Measurements from ENCODE around the gene METTL5.
"Not testable (repeated sequence)": the region's sequence is repeated elsewhere in the genome, so short reads cannot be mapped to it uniquely, and the experiment has no call there.

METTL5 gene

DNA sequence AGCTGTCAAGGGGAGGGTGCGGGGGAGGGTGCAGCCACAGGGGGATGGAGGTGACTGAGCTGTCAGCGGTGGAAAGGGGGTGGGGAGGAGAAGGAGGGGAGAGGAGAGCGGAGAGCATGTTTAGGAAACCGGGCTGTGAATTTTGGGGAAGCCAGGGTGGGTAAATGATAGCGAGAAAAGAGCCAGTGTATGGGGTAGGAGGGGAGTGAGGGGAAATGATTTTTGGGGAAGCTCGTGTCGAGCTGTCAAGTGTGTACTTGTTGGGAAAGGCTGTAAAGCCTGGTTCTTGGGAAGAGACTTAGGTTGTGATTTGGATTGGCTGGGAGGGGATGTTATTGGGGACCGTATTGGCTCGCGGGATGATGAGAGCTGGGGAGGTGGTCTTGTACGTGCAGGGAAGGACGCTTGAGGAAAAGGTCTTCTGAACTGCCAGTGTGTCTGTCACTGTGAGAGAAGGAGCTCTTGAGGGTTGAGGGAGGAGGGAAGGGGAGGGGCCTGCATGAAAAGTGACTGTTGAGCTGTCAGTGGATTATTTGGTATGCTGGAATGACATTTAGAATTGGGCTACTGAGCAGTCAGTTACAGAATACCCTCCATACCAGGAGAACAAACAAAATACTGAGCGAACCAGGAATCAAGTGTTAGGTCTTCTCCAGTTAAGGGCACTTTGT lies 3.6 kb upstream of the METTL5 start:
- DNase-seq (ENCODE audit: low spot score): no peak

DNA sequence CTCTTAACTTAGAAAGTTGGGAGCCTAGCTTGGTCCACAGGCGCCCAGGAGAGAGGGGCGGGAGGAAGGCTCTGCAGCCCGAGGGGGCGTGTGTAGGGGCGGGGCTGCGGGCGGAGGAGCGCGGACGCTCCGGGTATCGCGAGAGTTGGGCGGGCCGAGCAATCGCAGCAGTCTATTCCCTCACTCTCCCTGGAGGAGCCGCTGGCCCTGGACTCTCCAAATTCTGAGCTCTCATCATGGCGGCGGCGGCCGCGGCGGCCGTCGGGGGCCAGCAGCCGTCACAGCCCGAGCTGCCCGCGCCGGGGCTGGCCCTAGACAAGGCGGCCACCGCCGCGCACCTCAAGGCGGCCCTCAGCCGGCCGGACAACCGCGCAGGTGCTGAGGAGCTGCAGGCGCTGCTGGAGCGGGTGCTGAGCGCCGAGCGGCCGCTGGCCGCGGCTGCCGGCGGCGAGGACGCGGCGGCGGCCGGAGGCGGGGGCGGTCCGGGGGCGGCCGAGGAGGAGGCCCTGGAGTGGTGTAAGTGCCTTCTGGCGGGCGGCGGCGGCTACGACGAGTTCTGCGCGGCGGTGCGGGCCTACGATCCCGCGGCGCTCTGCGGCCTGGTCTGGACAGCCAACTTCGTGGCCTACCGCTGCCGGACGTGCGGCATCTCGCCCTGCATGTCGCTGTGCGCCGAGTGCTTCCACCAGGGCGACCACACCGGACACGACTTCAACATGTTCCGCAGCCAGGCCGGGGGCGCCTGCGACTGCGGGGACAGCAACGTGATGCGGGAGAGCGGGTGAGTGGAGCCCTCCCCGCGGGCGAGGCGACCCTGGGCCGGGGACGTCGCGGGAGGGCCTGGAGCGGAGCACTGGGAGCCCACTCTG lies 2.8 kb upstream of the METTL5 start, which contains the start of gene UBR3:
Gene UBR3, plus strand, starts transcription at position 183 of the 869 bp plus-strand sequence. Its CDS starts 54 bp downstream, at position 237.
- peak; percentile 92 for DNase-seq (ENCODE audit: low spot score)

DNA sequence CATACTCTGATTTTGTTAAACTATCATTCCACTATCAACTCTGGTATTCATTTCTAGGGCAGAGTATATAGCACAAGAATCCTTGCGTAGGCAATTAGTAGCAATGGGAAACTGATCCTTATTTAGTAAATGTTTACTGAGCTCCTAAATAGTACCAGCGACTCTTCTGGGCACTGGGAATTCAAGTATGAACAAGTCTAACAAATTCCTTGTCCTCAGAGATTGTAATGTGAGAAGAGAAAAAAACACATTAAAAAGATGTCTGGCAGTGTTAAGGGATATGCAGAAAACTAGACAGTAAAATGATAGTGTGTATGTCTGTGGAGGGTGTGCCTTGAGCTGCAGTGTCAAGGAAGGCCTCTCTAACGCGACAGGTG lies 721 bp downstream of the METTL5 start:
- DNase-seq (ENCODE audit: low spot score): no peak

DNA sequence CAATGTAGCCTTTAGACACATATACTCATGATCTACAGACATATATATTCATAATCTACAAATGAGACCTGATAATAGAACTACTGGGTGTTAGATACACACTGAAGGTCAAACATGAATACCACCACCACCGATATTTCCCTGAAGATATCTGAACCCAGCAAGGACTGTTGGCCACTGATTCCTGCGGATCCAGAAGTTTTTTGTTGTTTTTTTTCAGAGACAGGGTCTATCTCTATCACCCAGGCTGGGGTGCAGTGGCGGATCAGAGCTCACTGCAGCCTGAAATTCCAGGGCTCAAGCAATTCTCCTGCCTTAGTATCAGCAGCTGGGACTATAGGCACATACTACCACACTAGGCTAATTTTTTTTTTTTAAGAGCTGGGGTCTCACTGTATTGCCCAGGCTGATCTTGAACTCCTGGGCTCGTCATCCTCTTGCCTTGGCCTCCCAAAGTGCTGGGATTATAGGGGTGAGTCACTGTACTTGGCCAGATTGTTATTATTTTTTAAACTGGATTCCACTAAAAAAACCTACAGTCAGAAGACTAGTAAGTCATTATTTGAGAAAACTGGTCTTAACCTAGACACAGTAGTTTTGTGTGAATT lies 1.8 kb downstream of the METTL5 start:
- no peak for DNase-seq (ENCODE audit: low spot score)

DNA sequence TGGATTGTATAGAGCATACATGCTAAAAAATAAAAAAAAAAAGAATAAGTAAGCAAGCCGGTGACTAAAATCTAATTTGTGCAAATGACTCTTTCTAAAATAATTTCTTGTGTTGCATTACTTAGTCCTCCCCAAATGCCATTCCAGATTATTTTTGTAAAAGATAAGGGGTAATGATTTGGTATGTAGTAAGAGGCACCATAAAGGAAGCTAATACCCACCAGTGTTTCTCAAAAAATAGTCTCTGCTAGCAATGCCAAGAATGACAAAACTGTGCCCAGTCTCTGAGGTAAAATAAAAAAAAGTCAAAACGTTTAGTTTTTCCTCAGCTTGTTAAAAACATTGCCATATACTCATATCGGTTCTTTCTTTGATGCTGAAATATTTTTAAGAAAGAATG lies 2.7 kb downstream of the METTL5 start:
- no peak for DNase-seq (ENCODE audit: low spot score)

DNA sequence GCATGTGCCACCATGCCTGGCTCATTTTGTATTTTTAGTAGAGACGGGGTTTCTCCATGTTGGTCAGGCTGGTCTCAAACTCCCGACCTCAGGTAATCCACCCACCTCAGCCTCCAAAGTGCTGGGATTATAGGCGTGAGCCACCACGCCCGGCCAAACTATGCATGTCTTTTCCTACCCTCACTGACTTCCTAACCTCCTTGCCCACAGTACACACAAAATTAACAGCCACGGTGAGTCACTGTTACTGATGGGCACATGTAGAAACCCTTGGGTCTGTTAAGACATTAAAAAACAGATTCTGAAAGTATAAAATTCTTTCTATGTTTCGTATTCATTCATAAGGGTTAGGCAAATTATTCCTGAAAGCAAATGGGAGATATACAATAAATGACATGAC lies 4.6 kb downstream of the METTL5 start:
- DNase-seq (ENCODE audit: low spot score): not testable (repeated sequence)

DNA sequence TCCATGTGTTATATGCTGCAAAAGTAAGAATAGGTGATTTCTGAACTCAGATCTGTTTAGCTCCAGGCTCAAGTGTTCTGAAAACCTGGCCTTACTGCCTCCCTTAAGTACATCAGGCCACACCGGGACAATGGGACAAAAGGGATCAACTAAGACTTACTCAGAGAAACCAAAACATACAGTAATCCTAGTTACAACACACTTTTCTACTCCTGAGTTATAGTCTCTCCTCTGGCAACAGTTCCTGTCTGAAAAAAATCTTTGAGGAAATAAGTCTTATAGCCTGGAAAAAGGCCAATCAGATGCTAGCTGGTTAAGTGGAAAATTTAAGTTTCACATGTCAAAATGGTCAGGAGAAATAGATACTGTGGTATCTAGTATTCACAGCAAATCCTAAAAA lies 5.6 kb downstream of the METTL5 start:
- no peak for DNase-seq (ENCODE audit: low spot score)

DNA sequence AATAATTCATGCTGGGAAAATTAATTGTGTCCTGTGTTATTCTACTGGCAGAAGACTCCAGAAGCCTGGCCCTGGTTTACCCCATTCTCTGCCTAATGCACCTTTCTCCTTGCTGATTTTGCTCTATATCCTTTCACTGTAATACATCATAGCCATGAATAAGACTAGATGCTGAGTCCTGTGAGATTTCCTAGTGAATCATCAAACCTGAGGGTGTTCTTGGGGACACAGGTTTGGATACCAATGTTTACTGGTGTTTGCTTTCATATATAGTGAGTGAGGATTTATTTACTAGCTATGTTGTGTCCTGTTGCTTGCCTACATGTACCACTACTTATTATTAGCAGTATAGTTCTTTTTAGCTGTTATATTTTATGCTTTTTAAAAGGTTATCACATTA lies 6.5 kb downstream of the METTL5 start:
- no peak for DNase-seq (ENCODE audit: low spot score)

DNA sequence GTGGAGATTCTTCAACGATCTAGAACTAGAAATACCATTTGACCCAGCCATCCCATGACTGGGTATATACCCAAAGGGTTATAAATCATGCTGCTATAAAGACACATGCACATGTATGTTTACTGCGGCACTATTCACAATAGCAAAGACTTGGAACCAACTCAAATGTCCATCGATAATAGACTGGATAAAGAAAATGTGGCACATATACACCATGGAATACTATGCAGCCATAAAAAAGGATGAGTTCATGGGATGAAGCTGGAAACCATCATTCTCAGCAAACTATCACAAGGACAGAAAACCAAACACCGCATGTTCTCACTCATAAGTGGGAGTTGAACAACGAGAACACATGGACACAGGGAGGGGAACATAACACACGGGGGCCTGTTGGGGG lies 7.3 kb downstream of the METTL5 start:
- not testable (repeated sequence) for DNase-seq (ENCODE audit: low spot score)

DNA sequence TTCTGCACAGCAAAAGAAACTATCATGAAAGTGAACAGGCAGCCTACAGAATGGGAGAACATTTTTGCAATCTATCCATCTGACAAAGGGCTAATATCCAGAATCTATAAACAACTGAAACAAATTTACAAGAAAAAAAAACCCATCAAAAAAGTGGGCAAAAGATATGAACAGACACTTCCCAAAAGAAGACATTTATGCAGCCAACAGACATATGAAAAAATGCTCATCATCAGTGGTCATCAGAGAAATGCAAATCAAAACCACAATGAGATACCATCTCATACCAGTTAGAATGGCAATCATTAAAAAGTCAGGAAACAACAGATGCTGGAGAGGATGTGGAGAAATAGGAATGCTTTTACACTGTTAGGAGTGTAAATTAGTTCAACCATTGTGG lies 7.7 kb downstream of the METTL5 start:
- not testable (repeated sequence) for DNase-seq (ENCODE audit: low spot score)

DNA sequence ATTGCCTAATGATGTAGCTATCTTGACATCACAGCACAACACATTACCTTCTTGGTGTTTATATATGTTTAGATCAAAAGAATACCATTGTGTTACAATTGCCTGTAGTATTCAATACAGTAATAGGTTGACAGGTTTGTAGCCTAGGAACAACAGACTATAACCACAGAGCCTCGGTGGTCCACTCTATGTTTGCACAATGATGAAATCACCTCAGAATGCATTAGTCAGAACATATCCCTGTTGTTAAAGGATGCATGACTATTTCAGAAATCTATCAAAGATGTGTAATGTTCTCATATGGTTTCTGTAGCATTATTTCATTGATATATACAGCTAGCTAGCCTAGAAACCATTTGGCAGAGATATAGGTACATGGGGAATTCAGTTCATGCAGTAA lies 8.9 kb downstream of the METTL5 start:
- DNase-seq (ENCODE audit: low spot score): peak; percentile 59

DNA sequence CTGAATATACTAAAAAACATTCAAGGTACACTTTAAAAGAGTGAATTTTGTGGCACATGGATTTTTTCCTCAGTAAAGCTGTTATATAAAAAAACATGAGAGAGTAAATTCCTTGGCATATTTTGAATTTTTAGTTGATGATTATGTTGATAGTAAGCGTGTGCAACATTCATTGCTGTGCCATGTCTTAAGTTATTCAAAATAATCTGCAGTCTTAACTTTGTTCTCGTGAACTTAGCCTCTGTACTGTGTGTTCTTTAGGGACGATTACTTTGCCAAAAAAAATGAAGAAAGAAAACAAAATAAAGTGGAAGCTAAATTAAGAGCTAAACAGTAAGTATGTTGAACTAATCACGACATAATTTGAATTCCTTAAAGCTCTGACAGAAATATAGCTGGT lies 16.5 kb downstream of the METTL5 start:
- no peak for DNase-seq (ENCODE audit: low spot score)

DNA sequence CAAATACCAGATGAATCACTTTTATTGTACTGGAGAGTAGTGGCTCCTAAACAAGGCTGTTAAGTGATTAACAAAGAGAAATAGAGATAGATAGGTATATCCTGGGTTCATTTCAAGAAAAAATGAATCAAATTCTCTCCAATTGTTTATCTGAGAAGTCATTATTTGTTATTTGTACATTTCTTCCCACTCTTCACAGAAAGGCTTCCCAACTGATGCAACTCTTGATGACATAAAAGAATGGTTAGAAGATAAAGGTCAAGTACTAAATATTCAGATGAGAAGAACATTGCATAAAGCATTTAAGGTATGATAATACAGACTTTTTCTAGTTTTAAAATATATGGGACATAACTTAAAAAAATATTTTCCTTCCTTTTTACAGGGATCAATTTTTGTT lies 18.1 kb downstream of the METTL5 start:
- DNase-seq (ENCODE audit: low spot score): no peak

DNA sequence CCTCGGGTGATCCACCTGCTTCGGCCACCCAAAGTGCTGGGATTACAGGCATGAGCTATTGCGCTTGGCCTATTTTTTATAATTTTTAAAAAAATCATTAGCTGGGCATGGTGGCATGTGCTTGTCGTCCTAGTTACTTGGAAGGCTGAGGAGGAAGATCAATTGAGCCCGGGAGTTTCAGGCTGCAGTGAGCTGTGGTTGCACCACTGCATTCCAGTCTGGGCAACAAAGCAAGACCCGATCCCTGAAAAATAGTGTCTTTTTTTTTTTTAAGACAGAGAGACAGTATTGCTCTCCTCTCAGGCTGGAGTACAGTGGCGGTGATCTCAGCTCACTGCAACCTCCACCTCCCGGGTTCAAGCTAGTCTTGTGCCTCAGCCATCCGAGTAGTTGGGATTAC lies 21.2 kb downstream of the METTL5 start:
- DNase-seq (ENCODE audit: low spot score): no peak

DNA sequence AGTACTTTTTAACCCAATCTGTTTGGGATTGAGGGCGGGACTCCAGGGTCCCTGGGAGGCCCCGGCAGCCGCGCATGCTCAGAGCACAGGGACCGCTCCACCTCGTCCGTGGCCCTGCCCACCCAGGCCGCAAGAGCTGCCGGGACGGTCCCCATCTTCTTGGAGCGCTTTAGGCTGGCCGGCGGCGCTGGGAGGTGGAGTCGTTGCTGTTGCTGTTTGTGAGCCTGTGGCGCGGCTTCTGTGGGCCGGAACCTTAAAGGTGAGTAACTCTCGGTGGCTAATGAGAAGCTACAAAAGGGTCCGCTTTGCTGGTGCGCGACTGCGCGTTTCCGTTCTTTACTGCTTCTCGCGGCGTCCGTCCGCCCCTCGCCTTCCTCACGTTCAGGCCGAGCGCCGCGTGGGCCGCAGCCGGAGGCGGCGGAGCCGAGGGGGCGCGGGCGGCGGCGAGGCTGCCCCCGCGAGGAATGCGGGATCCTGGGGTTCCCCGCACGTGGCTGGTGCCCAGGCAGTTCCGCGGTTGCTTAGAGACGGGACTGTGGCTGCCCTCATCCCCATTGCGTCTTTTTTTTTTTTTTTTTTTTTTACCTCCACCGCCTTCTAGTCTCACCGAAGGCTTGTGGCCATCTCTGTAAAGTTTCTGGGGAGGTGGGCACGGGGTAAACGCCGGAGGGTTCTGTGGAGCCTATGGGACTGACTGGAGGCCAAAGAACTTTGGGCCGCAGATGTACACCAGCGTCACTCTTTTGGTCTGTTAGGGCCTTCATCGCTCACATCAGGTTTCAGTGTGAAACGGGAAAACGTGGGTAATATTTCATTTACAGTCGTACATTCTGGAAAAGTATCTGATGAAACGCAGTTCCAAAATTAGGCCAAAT lies 25.8 kb downstream of the METTL5 start, which contains the start of gene SSB:
Gene SSB, plus strand, starts transcription at position 154 of the 875 bp plus-strand sequence. CDS start 2,090 bp downstream, outside the sequence.
- peak; percentile 90 for DNase-seq (ENCODE audit: low spot score)

DNA sequence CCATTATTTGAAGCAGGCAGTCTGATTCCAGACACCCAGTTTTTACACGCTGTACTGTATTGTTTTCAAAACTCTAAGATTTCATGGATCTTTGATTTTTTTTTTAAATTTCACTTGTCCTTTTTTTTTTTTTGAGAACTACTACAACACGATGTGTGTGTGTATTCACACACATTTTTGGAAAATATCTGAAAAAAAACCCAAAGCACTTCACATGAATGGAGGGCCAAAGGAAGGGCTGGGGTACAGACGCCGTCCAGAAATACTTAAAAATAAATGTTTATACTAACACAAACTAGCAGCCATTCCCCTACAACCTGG lies 26.3 kb downstream of the METTL5 start:
- no peak for DNase-seq (ENCODE audit: low spot score)

DNA sequence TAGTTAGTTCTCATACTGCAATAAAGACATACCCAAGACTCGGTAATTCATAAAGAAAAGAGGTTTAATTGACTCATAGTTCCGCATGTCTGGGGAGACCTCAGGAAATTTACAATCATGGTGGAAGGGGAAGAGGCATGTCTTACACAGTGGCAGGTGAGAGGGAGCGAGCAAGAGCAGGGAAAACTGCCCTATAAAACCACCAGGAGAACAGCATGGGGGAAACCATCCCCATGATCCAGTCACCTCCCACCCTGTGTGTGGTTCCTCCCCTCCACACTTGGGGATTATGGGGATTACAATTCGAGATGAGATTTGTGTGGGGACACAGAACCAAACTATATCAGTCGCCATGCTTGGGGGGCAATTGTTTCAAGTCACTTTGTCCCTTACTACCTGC lies 27.1 kb downstream of the METTL5 start:
- DNase-seq (ENCODE audit: low spot score): no peak

DNA sequence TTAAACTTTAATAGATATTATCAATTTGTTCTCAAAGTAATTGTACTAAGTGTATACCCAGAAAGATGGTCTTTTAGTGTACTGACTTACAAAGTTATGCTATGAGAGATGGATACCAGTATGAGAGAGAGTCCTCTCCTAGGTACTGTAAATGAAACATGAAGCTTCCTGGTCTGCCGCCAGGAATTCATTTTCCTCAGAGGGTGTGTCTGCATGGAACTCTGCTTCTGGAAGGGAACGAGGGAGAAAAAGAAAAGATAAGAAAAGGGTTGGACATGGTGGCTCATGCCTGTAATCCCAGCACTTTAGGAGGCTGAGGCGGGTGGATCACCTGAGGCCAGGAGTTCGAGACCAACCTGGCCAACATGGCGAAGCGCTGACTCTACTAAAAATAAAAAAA lies 28.3 kb downstream of the METTL5 start:
- no peak for DNase-seq (ENCODE audit: low spot score)

DNA sequence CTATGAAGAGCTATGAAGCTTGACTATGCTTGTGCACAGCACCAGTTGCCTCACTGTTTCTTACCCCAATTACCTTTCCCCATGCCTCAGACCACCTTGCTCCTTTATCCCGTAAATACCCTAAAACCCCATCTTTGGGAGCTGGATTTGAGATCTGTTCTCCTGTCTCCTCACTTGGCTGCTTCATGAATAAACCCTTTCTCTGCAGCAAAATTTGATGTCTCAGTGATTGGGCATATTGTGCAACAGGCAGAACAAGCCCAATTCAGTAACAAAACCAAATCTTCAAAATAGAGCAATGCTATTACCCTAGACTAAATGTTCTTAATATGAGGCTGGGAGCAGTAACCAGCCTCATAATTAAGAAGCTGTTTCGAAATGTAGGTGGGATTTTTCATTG lies 29.5 kb downstream of the METTL5 start:
- no peak for DNase-seq (ENCODE audit: low spot score)

DNA sequence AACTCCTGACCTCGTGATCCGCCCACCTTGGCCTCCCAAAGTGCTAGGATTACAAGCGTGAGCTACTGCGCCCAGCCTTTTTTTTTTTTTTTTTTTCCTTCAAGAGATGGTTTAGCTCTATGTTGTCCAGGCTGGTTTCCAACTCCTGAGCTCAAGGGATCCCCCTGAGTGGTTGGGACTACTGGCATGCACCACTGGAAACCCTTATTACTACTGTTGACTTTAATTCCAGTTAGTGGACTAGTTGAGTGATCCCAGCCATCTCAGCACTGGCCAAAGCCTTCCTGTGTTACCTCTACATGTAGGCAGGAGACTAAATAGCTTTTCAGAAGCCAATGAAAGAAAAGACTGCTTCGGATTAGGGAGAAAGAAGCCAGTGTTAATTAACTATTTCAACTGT lies 34.1 kb downstream of the METTL5 start:
- DNase-seq (ENCODE audit: low spot score): no peak

DNA sequence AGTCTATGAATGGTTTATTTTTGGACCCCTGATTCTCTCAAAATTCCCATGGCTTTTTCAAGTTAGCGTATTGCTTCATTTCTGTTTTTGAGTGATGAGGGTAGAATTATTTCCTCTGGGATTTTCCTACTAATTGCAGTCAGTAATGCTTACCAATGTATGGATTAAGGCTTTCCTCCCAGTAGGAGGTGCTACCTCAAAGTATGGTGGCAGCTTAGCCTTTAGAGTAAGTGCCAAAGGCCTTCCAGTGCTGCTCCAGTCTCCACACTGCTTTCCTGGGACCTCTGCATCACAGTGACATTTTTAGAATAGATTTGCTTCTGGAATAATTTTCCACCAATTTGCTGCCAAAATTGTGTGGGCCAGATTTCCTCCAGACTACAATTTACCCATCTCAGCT lies 42.2 kb downstream of the METTL5 start:
- DNase-seq (ENCODE audit: low spot score): no peak

All from kidney capillary endothelial cell (primary cell).